Lower leg skin (tissue), 4 donors: ENCODE measurements around the gene OR4N5. TPM values are rescaled to one million over a fixed set of nuclear protein-coding genes. Genes with fewer than 3 reads are reported as not detected.

Experiments
- DNase-seq, 2 donors: peaks; one replicate each; pipeline ENCODE4 v3.0.0-alpha.2; 2019; ENCODE audit warnings: low spot score in 2 of 2
- H3K4me3 ChIP-seq: fragments of 200-600 bp; sonication (generic); 2 replicates; pipeline ENCODE4 v1.5.1; 2017; ENCODE audit warnings: mild to moderate bottlenecking, low read depth; ENCODE audit not compliant: poor library complexity, severe bottlenecking
- CTCF ChIP-seq, 3 donors: fragments of 450-650 bp; IDR thresholded peaks; one replicate each; pipeline ENCODE4 v1.5.1; 2016; ENCODE audit warnings: antibody characterized with exemption in 3 of 3, mild to moderate bottlenecking in 3 of 3, moderate library complexity in 2 of 3
- POLR2A ChIP-seq, 2 donors: fragments of 450-650 bp; IDR thresholded peaks; one replicate each; pipeline ENCODE4 v1.6.1; 2016 to 2017; ENCODE audit warnings: antibody characterized with exemption in 2 of 2, mild to moderate bottlenecking in 1 of 2, moderate library complexity in 1 of 2
- WGBS, 2 donors: methylation state at CpG; one replicate each; pipeline ENCODE4 v1.1.5; 2018; 5-methylcytosine and 5-hydroxymethylcytosine counted together
- intact Hi-C: fragments of 100-400 bp; cut with DNase I; formaldehyde crosslinking; loops from one replicate; pipeline ENCODE4 v1.15.0; 2023; ENCODE audit warnings: low total_unique reads
- total RNA-seq, 4 donors: library from RNA; depleted of rRNA; stranded (reverse); fragments of >200 nt; gene quantifications; one replicate each; pipeline ENCODE4 v1.1.0, GENCODE V29; 2016

Gene OR4N5
- total RNA-seq, 4 donors from 2014 or later: not detected

- intact Hi-C loops: no loop called here
- no peak overlapping the region for H3K4me3 ChIP-seq
- DNase-seq: no peak
- TF ChIP-seq CTCF (IDR thresholded peaks at IDR 0.05) (no peak), POLR2A (IDR thresholded peaks at IDR 0.05) (no peak)
- 55 to 57% methylated on average over 6 of the region's 6 CpGs for WGBS, 2 donors
These were observed 37.7 kb downstream of the OR4N5 start for GRCh38 chr14:20176330-20176729.

- DNase-seq: no peak
- no peak overlapping the region for H3K4me3 ChIP-seq
- TF ChIP-seq POLR2A (IDR thresholded peaks at IDR 0.05): no peak
- no peak for TF ChIP-seq CTCF (IDR thresholded peaks at IDR 0.05)
- 82 to 88% methylated on average over 7 of the region's 7 CpGs for WGBS, 2 donors
- intact Hi-C loops: no loop called here
These were observed 38.9 kb downstream of the OR4N5 start for GRCh38 chr14:20177433-20177974.

GRCh38 chr14:20179218-20179617 is 40.6 kb downstream of the OR4N5 start:
- TF ChIP-seq POLR2A (IDR thresholded peaks at IDR 0.05): no peak
- no peak for TF ChIP-seq CTCF (IDR thresholded peaks at IDR 0.05)
- intact Hi-C loops: no loop called here
- 59 to 60% methylated on average over 5 of the region's 5 CpGs for WGBS, 2 donors
- H3K4me3 ChIP-seq: no peak overlapping the region
- peak in 1 of 2 donors; percentile 19 for DNase-seq

- H3K4me3 ChIP-seq: no peak overlapping the region
- 62 to 73% methylated on average over 2 of the region's 2 CpGs for WGBS, 2 donors
- no peak for TF ChIP-seq CTCF (IDR thresholded peaks at IDR 0.05)
- intact Hi-C loops: no loop called here
- DNase-seq: no peak
These were observed 41.3 kb downstream of the OR4N5 start for GRCh38 chr14:20179880-20180279.

GRCh38 chr14:20180486-20180885 is 41.9 kb downstream of the OR4N5 start:
- 49 to 59% methylated on average over 2 of the region's 2 CpGs for WGBS, 2 donors
- H3K4me3 ChIP-seq: no peak overlapping the region
- TF ChIP-seq CTCF (IDR thresholded peaks at IDR 0.05): no peak
- TF ChIP-seq POLR2A (IDR thresholded peaks at IDR 0.05): no peak
- DNase-seq: no peak
- intact Hi-C loops: no loop called here

- no peak overlapping the region for H3K4me3 ChIP-seq
- TF ChIP-seq POLR2A (IDR thresholded peaks at IDR 0.05): no peak
- intact Hi-C loops: no loop called here
- no peak for DNase-seq
- 52 to 60% methylated on average over 5 of the region's 5 CpGs for WGBS, 2 donors
These were observed 45.6 kb downstream of the OR4N5 start for GRCh38 chr14:20184181-20184580.
